Measurements from ENCODE around the gene PMFBP1. TPM values are rescaled to one million over a fixed set of nuclear protein-coding genes. Genes with fewer than 3 reads are reported as not detected.

PMFBP1 gene
- total RNA-seq, 1 experiment from 2014 or later = 5.6 TPM

GRCh38 chr16:72206299-72206698, 34.3 kb upstream of the PMFBP1 start:
- H3K9ac ChIP-seq (ENCODE audit: low read length) = no peak overlapping the region
- no peaks in the 10 kb centered on the region for H3K36me3 ChIP-seq (ENCODE audit: control insufficient read depth in 1 of 2, insufficient read depth in 2 of 2, low read length in 2 of 2)
- CTCF ChIA-PET = no interaction called here
- POLR2A ChIA-PET = no interaction called here
- RAD21 ChIA-PET (ENCODE audit: low non-redundant PET in 1 of 2, low total read pairs in 2 of 2, uncharacterized antibody in 2 of 2, unreplicated experiment in 2 of 2) = no interaction called here
- BruUV-seq (replicated peaks) = no TSS peak
- H3K4me1 ChIP-seq (ENCODE audit: control insufficient read depth in 1 of 2, insufficient read depth in 2 of 2, low read length in 2 of 2) = no peaks in the 10 kb centered on the region
- no peaks in the 10 kb centered on the region for H3K79me2 ChIP-seq (ENCODE audit: insufficient read depth, low read length)
- no peak overlapping the region for H3K27ac ChIP-seq (ENCODE audit: low read depth, low read length)
- no peak for ATAC-seq
- H2AFZ ChIP-seq (ENCODE audit: low read depth, low read length, poor library complexity, severe bottlenecking) = no peak overlapping the region
- no peak overlapping the region for H3K4me2 ChIP-seq (ENCODE audit: low read length)
- no peaks in the 10 kb centered on the region for H3K27me3 ChIP-seq (ENCODE audit: insufficient read depth, low read length)
- no peak for TF ChIP-seq CEBPB (IDR thresholded peaks at IDR 0.05; ENCODE audit: low read depth)
- no peak for TF ChIP-seq ZNF274 (IDR thresholded peaks at IDR 0.05; ENCODE audit: low read depth, low read length)
- TF ChIP-seq JUND (IDR thresholded peaks at IDR 0.05) = no peak
- TF ChIP-seq POLR2AphosphoS5 (IDR thresholded peaks at IDR 0.05; ENCODE audit: low read depth, low read length) = no peak
- no peak for TF ChIP-seq TCF7L2 (IDR thresholded peaks at IDR 0.05; ENCODE audit: borderline replicate concordance, extremely low read depth, insufficient read depth, insufficient read length)
- no peak for TF ChIP-seq SIN3A (IDR thresholded peaks at IDR 0.05; ENCODE audit: low read depth)
- TF ChIP-seq POLR2A (IDR thresholded peaks at IDR 0.05; ENCODE audit: borderline replicate concordance, extremely low read depth, insufficient read depth, insufficient read length) = no peak
- no peak for TF ChIP-seq EGR1 (IDR thresholded peaks at IDR 0.05; ENCODE audit: low read depth)
- no peak for DNase-seq (ENCODE audit: low read depth, low spot score)
- H3K9me2 ChIP-seq (ENCODE audit: insufficient read depth) = no peaks in the 10 kb centered on the region
- no peaks in the 10 kb centered on the region for H4K20me1 ChIP-seq (ENCODE audit: insufficient read depth)
- intact Hi-C loops (cut with micrococcal nuclease) = no loop called here
- H3K9me3 ChIP-seq (ENCODE audit: control insufficient read depth in 1 of 2, insufficient read depth in 1 of 2, low read depth in 1 of 2, low read length in 2 of 2) = no peaks in the 10 kb centered on the region
- H3K4me3 ChIP-seq (replicated peaks in 1 of 2; ENCODE audit: low read depth in 1 of 2, low read length in 2 of 2) = no peak overlapping the region

- POLR2A ChIA-PET = no interaction called here
- no peak overlapping the region for H3K4me2 ChIP-seq (ENCODE audit: low read length)
- H2AFZ ChIP-seq (ENCODE audit: low read depth, low read length, poor library complexity, severe bottlenecking) = no peak overlapping the region
- no peaks in the 10 kb centered on the region for H3K9me2 ChIP-seq (ENCODE audit: insufficient read depth)
- H4K20me1 ChIP-seq (ENCODE audit: insufficient read depth) = no peaks in the 10 kb centered on the region
- no peak overlapping the region for H3K27ac ChIP-seq (ENCODE audit: low read depth, low read length)
- no TSS peak for BruUV-seq (replicated peaks)
- DNase-seq (ENCODE audit: low read depth, low spot score) = no peak
- no peak overlapping the region for H3K9ac ChIP-seq (ENCODE audit: low read length)
- no peak overlapping the region for H3K4me3 ChIP-seq (replicated peaks in 1 of 2; ENCODE audit: low read depth in 1 of 2, low read length in 2 of 2)
- TF ChIP-seq CEBPB (IDR thresholded peaks at IDR 0.05; ENCODE audit: low read depth) (no peak), MAX (IDR thresholded peaks at IDR 0.05) (no peak), CTCF (IDR thresholded peaks at IDR 0.05 in 2 of 3, conservative IDR thresholded peaks at IDR 0.05 in 1 of 3; ENCODE audit: borderline replicate concordance in 1 of 3, insufficient read depth in 1 of 3, low read depth in 2 of 3, low read length in 2 of 3) (no peak), EZH2phosphoT487 (IDR thresholded peaks at IDR 0.05; ENCODE audit: borderline replicate concordance) (no peak), EZH2 (IDR thresholded peaks at IDR 0.05) (no peak), RAD21 (IDR thresholded peaks at IDR 0.05; ENCODE audit: low read depth) (no peak), POLR2AphosphoS5 (IDR thresholded peaks at IDR 0.05; ENCODE audit: low read depth, low read length) (no peak), POLR2A (IDR thresholded peaks at IDR 0.05; ENCODE audit: borderline replicate concordance, extremely low read depth, insufficient read depth, insufficient read length) (no peak), FOSL1 (IDR thresholded peaks at IDR 0.05; ENCODE audit: low read depth) (no peak), YY1 (IDR thresholded peaks at IDR 0.05; ENCODE audit: extremely low read depth, insufficient replicate concordance, low read depth, low read length) (no peak)
- RAD21 ChIA-PET (ENCODE audit: low non-redundant PET in 1 of 2, low total read pairs in 2 of 2, uncharacterized antibody in 2 of 2, unreplicated experiment in 2 of 2) = no interaction called here
- intact Hi-C loops (cut with micrococcal nuclease) = no loop called here
- H3K9me3 ChIP-seq (ENCODE audit: control insufficient read depth in 1 of 2, insufficient read depth in 1 of 2, low read depth in 1 of 2, low read length in 2 of 2) = no peaks in the 10 kb centered on the region
- H3K27me3 ChIP-seq (ENCODE audit: insufficient read depth, low read length) = no peaks in the 10 kb centered on the region
- no peaks in the 10 kb centered on the region for H3K4me1 ChIP-seq (ENCODE audit: control insufficient read depth in 1 of 2, insufficient read depth in 2 of 2, low read length in 2 of 2)
- no peaks in the 10 kb centered on the region for H3K36me3 ChIP-seq (ENCODE audit: control insufficient read depth in 1 of 2, insufficient read depth in 2 of 2, low read length in 2 of 2)
- no peaks in the 10 kb centered on the region for H3K79me2 ChIP-seq (ENCODE audit: insufficient read depth, low read length)
- CTCF ChIA-PET = no interaction called here
- no peak for ATAC-seq
Observed at GRCh38 chr16:72203401-72203800, 31.4 kb upstream of the PMFBP1 start.

All from HCT116 (cell line).